HG03060 (cell line): ENCODE measurements around the gene ARL6IP6.
A peak's percentile ranks its signal among the peaks of the same experiment; 100 is the strongest.

Experiments
- ATAC-seq: cut with Tn5 transposase; IDR thresholded peaks from one replicate; pipeline ENCODE4 v1.9.1; 2021; ENCODE audit warnings: low read depth, moderate number of reproducible peaks; ENCODE audit not compliant: unreplicated experiment

The ARL6IP6 gene

GRCh38 chr2:152718076-152718908 is at the start of gene ARL6IP6:
Gene ARL6IP6 (plus strand): TSS chr2:152718620. CDS start chr2:152718625, 5 bp downstream.
- peak; percentile 42 for ATAC-seq

GRCh38 chr2:152674334-152674733 is 44.1 kb upstream of the ARL6IP6 start:
- ATAC-seq, result no peak

DNA sequence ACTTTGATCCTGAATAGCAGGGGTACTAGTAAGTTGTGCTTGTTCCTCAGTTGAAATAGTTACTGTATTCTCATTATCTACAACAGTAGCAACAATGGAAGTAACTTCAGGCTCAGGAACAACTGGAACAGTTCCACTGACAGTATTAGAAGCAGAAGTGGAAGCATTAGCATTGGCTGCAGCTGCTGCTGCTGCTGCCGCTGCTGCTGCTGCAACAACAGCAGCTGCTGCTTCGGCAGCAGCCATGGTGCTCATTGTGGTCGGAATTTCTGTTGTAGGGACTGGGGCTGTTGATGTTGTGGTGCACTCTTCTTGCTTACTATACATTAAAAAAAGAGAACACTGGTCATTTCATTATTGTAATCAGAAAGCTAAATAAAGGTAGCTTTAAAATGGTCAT is 42.0 kb upstream of the ARL6IP6 start:
- ATAC-seq, result no peak

GRCh38 chr2:152678808-152679207 is 39.6 kb upstream of the ARL6IP6 start:
- ATAC-seq, result no peak

DNA sequence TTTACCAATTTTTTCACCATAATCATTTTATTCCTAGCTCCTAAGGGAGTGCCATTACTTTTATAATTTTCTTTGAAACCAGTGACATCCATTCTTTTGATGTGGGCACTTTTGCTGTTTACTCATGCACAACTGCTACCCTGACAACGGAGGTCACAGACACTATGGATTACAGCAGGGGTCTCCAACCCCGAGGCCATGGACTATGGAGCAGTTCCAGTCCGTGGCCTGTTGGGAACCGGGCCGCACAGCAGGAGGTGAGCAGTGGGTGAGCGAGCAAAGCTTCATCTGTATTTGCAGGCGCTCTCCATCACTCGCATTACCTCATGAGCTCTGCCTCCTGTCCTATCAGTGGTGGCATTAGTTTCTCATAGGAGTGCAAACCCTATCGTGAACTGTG is 35.8 kb upstream of the ARL6IP6 start:
- no peak for ATAC-seq

DNA sequence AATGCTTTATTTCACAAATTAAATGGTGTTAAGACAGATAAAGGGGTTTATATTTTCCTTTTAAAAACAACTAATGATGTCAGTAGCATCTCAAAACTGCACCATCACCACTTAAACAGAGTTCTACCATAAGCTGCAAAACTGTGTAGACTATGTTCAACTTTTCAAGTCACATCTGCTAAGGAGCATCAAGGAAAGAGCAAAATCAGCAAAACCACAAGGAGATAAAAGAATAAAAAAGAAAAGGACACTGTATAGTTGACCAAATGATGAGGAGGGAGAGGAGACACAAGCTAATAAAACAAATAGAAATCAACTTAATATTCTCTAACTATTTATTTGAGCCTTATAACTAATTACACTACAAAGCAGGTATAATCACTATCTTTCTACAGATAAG is 35.0 kb upstream of the ARL6IP6 start:
- no peak for ATAC-seq

GRCh38 chr2:152686321-152686720 is 32.1 kb upstream of the ARL6IP6 start:
- ATAC-seq, result no peak

- ATAC-seq, result peak; percentile 92
Measured at GRCh38 chr2:152693033-152693432, 25.4 kb upstream of the ARL6IP6 start.

DNA sequence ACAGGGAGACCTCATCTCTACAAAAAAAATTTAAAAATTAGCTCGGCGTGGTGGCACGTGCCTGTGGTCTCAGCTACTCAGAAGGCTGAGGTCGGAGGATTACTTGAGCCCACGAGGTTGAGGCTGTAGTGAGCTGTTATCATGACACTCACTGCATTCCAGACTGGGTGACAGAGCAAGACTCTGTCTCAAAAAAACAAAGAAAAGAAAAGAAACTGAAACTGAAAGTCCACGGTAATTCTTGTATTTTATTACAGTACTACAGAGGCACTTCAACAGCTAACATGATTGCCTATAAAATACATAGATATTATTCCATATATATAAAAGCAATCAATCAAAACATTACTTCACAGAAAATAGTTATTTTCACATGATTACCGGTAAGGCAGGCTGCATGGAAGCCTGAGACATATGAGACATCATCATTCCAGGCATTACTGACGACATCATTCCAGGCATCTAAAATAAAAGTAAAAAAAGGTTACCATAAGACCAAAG is 24.2 kb upstream of the ARL6IP6 start:
- peak; percentile 33 for ATAC-seq

- no peak for ATAC-seq
Measured at GRCh38 chr2:152695763-152696162, 22.7 kb upstream of the ARL6IP6 start.

GRCh38 chr2:152696476-152696875 is 21.9 kb upstream of the ARL6IP6 start:
- ATAC-seq, result no peak

- no peak for ATAC-seq
Measured at GRCh38 chr2:152701198-152701597, 17.2 kb upstream of the ARL6IP6 start.

DNA sequence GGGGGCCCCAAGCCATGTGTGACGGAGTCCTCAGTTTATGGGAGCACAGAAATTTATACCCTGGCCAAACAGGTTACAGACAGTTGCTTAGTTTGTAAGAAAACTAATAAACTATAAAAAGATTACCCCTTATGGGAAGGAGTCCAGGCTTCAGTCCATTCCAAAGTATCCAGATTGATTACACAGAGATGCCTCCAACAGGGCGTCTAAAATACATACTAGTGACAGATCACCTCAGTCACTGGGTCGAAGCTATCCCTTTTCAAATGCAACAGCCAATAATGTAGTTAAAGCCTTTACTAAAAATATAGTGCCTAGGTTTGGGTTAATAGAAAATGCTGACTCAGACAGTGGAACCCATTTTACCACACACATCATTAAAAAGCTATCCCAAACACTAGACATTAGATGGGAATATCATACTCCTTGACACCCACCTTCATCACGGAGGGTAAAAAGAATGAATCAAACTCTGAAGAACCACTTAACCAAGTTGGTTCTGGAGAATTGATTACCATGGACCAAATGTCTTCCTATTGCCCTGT is 11.9 kb upstream of the ARL6IP6 start:
- no peak for ATAC-seq

DNA sequence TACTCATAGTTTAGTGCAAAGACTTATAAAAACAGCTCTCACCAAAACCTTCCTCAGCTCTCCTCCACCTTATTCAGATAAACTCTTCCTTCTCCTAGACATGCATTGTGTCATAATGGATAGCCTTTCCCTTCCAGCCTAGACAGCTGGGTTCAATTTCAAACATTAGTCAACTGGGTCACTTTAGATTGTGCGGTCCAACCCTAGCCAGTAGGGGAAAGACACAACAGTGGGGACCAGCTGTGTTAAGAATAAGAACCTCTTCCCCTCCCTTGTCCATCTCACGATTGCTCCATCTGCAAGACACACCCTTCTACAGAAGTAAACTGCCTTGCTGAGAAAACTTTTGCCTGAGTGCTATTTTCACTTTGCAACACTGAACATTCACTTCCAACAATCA is 9.7 kb upstream of the ARL6IP6 start:
- ATAC-seq, result no peak

DNA sequence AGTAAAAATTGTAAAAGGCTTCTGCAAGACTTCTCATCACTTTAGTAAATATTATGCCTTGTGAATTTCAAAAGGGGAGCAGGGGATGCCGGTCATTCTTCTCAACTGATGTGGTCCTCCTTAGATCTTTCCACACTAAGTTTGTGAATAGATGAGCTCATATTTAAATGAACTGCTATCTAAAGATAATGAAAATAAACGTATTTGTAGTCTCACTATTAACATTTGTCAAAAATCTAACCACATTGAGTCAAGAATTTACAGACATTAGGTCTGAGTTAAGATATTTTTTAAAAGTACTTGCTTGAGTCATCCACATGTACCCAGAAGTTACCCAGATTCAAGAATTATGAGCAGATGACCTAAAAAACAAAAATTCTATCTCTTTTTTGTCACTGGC is 7.7 kb upstream of the ARL6IP6 start:
- ATAC-seq, result no peak

DNA sequence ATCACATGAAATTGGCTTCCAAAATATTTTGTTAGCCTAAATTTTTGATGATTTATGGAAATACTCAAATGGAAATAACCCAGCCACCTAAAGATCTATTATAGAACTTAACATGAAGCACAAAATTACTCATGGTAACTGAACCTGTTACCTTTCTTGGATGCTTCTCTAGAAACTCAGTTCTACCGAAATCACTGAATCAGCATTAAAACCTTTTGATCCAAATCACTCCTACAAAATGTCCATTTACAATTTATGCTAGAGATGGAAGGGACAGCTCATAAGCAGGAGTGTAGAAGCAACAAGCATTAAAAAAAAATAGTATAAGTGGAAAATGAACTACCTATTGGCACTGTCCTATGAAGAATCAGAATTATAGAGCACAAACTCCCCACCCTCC is 3.3 kb upstream of the ARL6IP6 start:
- ATAC-seq, result no peak

- no peak for ATAC-seq
Measured at GRCh38 chr2:152715854-152716428, 2.5 kb upstream of the ARL6IP6 start.

DNA sequence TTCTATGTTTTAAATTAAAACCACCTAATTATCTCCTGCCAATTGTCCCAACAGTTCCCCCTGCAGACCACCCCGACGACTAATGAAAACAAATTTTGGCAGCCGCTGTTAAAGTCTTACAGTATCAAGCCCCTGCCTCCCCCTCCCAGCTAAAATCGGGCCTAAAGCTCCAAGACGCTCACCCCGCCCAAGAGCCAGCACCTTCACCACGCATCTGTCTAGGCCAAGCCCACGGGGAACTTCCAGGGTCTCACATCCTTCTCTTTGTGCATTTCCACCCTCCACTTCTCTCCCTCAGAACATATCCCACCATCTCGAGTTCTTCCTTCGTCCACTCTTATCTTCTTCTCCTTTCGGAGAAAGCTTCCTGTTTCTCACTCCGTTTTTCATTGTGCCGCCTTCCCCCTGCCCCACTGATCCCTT is 1.6 kb upstream of the ARL6IP6 start:
- ATAC-seq, result no peak

GRCh38 chr2:152717228-152718075 is 968 bp upstream of the ARL6IP6 start, which contains the start of gene PRPF40A:
Gene PRPF40A (minus strand): TSS chr2:152717461. CDS start chr2:152717439, 22 bp downstream.
- ATAC-seq, result peak; percentile 66

DNA sequence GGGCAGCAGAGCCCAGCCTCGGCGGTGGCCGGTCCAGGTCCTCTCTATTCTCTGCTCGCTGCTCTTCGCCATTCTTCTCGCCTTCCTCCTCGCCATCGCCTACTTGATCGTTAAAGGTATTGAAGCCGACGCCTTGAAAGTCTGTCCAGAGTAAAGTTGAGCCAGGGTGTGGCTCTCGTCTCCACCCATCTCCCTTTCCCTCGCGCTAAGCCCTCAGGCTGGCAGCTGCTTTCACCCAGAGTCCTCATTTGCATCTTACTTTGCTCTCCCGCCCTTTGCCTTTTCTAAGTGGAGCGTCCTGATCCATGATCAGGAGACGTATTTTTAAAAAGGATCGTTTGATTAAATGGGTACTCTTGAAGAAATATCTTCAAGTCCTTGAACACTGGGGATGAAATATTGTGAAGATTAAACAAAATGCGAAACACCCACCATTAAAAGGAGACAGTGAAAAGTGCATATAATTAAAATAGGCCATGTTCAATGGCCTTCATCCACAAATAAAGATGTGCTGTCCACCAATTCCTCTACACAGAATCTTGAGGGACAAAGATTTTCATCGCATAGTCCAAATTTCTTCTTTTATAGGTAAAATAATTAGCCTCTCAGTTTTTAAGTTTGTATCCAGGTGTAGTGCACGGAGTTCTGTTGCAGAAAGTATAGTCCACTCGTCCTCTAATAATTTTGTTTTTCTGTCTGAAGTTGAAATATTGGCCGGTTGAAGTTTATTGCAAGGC is 657 bp downstream of the ARL6IP6 start:
- ATAC-seq, result peak; percentile 25
